ENCODE measurements around the gene OGFR. TPM values are rescaled to one million over a fixed set of nuclear protein-coding genes. Genes with fewer than 3 reads are reported as not detected.

Gene OGFR
- polyA plus RNA-seq, 1 donor (not counting 4 experiments of a cell fraction or from before 2014, with no cell fraction given): 39.8 TPM

GRCh38 chr20:62828051-62828450 is 23.4 kb downstream of the OGFR start:
- TF ChIP-seq EZH2 (IDR thresholded peaks at IDR 0.05; ENCODE audit: low read length) (no peak), CTCF (optimal IDR thresholded peaks at IDR 0.05 in 1 of 3, IDR thresholded peaks at IDR 0.05 in 1 of 3, conservative IDR thresholded peaks at IDR 0.05 in 1 of 3; ENCODE audit: extremely low read depth in 1 of 3, insufficient read depth in 2 of 3, low read length in 3 of 3) (no peak)
- Histone ChIP-seq H3K9me3 (ENCODE audit: control insufficient read depth, low read depth, low read length) (no peaks in the 10 kb centered on the region), H3K9me1 (ENCODE audit: control insufficient read depth, extremely low read depth, insufficient read depth, low read length) (no peaks in the 10 kb centered on the region), H3K9ac (ENCODE audit: control insufficient read depth, extremely low read depth, insufficient read depth, low read length) (no peak overlapping the region), H3K27ac (ENCODE audit: control insufficient read depth, insufficient read depth, low read length) (no peak overlapping the region), H2AFZ (ENCODE audit: control insufficient read depth, low read length) (no peak overlapping the region), H3K27me3 (ENCODE audit: control insufficient read depth, extremely low read depth, insufficient read depth, low read length) (no peaks in the 10 kb centered on the region), H3K4me2 (ENCODE audit: control insufficient read depth, extremely low read depth, insufficient read depth, low read depth, low read length) (no peak overlapping the region), H4K20me1 (ENCODE audit: control insufficient read depth, extremely low read depth, insufficient read depth, low read length) (no peaks in the 10 kb centered on the region), H3K79me2 (ENCODE audit: control insufficient read depth, insufficient read depth, low read length) (no peaks in the 10 kb centered on the region), H3K4me1 (ENCODE audit: control insufficient read depth, extremely low read depth, insufficient read depth, low read length) (peaks cover 30% of the 10 kb centered on the region), H3K4me3 (ENCODE audit: control insufficient read depth in 2 of 3, extremely low read depth in 1 of 3, insufficient read depth in 2 of 3, low read depth in 1 of 3, low read length in 3 of 3) (no peak overlapping the region), H3K36me3 (ENCODE audit: control insufficient read depth in 2 of 2, extremely low read depth in 1 of 2, insufficient read depth in 2 of 2, low read length in 2 of 2) (no peaks in the 10 kb centered on the region)
- dilution Hi-C loops (cut with MboI; ENCODE audit: extremely low pct_ligation_motif_present, low sequenced_read_pairs): no loop called here
- FAIRE-seq (no peak), DNase-seq (ENCODE audit: low read depth, low spot score) (no peak)

- dilution Hi-C loops (cut with MboI; ENCODE audit: extremely low pct_ligation_motif_present, low sequenced_read_pairs): no loop called here
- TF ChIP-seq EZH2 (IDR thresholded peaks at IDR 0.05; ENCODE audit: low read length): no peak
- no peak for TF ChIP-seq CTCF (optimal IDR thresholded peaks at IDR 0.05 in 1 of 3, IDR thresholded peaks at IDR 0.05 in 1 of 3, conservative IDR thresholded peaks at IDR 0.05 in 1 of 3; ENCODE audit: extremely low read depth in 1 of 3, insufficient read depth in 2 of 3, low read length in 3 of 3)
- no peaks in the 10 kb centered on the region for H3K79me2 ChIP-seq (ENCODE audit: control insufficient read depth, insufficient read depth, low read length)
- no peak overlapping the region for H3K4me2 ChIP-seq (ENCODE audit: control insufficient read depth, extremely low read depth, insufficient read depth, low read depth, low read length)
- peaks cover 32% of the 10 kb centered on the region for H3K4me1 ChIP-seq (ENCODE audit: control insufficient read depth, extremely low read depth, insufficient read depth, low read length)
- H3K9ac ChIP-seq (ENCODE audit: control insufficient read depth, extremely low read depth, insufficient read depth, low read length): no peak overlapping the region
- H2AFZ ChIP-seq (ENCODE audit: control insufficient read depth, low read length): no peak overlapping the region
- no peaks in the 10 kb centered on the region for H3K27me3 ChIP-seq (ENCODE audit: control insufficient read depth, extremely low read depth, insufficient read depth, low read length)
- no peak overlapping the region for H3K27ac ChIP-seq (ENCODE audit: control insufficient read depth, insufficient read depth, low read length)
- DNase-seq (ENCODE audit: low read depth, low spot score) (no peak), FAIRE-seq (no peak)
- no peak overlapping the region for H3K4me3 ChIP-seq (ENCODE audit: control insufficient read depth in 2 of 3, extremely low read depth in 1 of 3, insufficient read depth in 2 of 3, low read depth in 1 of 3, low read length in 3 of 3)
- no peaks in the 10 kb centered on the region for H3K36me3 ChIP-seq (ENCODE audit: control insufficient read depth in 2 of 2, extremely low read depth in 1 of 2, insufficient read depth in 2 of 2, low read length in 2 of 2)
- H3K9me1 ChIP-seq (ENCODE audit: control insufficient read depth, extremely low read depth, insufficient read depth, low read length): no peaks in the 10 kb centered on the region
- H4K20me1 ChIP-seq (ENCODE audit: control insufficient read depth, extremely low read depth, insufficient read depth, low read length): no peaks in the 10 kb centered on the region
- no peaks in the 10 kb centered on the region for H3K9me3 ChIP-seq (ENCODE audit: control insufficient read depth, low read depth, low read length)
Observed at GRCh38 chr20:62828511-62829230, 24.0 kb downstream of the OGFR start.

Data from keratinocyte (primary cell).